Measurements from ENCODE around the gene NXF2B.
"Not testable (repeated sequence)": the region's sequence is repeated elsewhere in the genome, so short reads cannot be mapped to it uniquely, and the experiment has no call there.

Gene NXF2B, protein sequence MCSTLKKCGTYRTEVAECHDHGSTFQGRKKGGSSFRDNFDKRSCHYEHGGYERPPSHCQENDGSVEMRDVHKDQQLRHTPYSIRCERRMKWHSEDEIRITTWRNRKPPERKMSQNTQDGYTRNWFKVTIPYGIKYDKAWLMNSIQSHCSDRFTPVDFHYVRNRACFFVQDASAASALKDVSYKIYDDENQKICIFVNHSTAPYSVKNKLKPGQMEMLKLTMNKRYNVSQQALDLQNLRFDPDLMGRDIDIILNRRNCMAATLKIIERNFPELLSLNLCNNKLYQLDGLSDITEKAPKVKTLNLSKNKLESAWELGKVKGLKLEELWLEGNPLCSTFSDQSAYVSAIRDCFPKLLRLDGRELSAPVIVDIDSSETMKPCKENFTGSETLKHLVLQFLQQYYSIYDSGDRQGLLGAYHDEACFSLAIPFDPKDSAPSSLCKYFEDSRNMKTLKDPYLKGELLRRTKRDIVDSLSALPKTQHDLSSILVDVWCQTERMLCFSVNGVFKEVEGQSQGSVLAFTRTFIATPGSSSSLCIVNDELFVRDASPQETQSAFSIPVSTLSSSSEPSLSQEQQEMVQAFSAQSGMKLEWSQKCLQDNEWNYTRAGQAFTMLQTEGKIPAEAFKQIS

DNA sequence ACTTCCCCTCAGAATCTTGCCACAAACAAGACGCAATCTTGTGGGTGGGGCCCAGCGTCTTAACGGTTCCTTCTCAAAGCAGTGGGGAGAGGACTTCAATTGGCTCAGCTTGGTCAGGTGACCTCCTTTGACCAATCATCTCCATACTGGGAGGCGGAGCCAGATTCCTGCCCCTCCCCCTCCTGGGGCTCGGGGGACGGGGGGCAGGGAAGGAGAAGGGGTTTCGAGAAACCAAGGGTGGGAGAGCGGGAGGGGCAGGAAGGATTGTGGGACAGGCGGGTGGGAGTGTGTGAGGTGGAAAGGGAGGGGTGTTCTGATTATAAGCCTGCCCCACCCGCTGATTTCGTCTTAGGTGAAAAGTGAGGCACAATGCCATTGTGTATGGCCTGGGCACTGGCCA is at the start of gene NXF2B:
Gene NXF2B, minus strand, starts transcription at position 101 of the 400 bp plus-strand sequence. CDS start 59,972 bp downstream, outside the sequence.
- DNase-seq, result not testable (repeated sequence)

DNA sequence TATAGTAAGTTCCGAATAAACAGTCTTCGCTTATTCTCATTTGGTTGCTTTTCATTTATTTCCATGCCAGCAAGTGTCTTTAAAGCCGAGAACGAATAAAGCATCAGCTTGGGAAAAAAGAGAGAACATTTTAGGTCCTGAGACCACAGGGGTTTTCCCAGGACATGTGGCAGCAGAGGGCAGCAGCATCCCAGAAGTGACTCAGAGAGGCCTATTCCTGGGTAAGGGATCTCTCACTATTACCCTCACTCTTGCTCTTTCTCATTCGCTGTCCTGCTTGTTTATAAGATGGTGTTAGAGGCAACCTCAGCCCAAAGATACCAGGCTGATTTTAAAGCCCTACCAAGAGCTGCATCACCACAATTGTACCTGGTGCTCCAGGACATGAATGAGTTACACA is 39.0 kb upstream of the NXF2B start:
- not testable (repeated sequence) for DNase-seq

- not testable (repeated sequence) for DNase-seq
Observed at GRCh38 chrX:102471762-102472220, 32.0 kb upstream of the NXF2B start, which contains the start of gene TCP11X2. Gene TCP11X2, minus strand, starts transcription at chrX:102471812.

DNA sequence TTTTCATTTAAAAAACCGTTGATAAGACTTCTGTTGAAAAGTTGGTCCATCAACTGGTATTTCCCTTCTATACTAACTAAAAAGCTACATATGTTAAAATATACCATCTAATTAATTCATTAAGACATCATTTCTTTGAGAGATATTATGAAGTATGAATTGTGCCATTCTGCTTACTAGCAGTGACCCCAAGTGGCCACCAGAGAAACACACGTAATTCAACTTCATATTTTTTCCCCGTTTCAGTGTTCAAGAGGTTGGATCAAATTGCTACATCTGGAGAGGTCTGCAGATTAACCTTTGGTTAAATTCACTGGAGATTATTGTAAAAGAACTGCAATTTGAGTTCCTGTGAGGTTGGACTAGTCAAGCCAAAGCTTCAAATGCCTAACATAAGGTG is 30.4 kb upstream of the NXF2B start:
- DNase-seq, result not testable (repeated sequence)

DNA sequence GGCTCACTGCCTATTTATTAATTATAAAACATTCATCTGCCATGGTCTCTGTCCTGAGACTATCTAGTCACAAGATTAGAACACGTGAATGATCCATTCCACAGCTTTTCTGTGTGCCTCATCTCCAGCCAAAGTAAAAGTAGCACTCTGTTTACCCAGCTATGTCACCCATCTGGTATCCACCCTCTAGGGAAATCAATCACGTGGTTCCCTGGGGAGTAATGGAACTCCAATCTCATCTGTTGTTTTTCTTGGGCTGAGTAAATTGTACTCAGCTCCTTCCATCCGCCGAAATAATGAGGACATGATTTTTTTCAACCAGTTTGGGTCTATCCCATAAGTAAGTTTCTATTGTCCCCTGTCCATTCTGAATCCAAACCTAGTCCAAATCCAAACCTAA is 18.8 kb upstream of the NXF2B start:
- not testable (repeated sequence) for DNase-seq

GRCh38 chrX:102414493-102414892 is 25.3 kb downstream of the NXF2B start:
- DNase-seq, result not testable (repeated sequence)

DNA sequence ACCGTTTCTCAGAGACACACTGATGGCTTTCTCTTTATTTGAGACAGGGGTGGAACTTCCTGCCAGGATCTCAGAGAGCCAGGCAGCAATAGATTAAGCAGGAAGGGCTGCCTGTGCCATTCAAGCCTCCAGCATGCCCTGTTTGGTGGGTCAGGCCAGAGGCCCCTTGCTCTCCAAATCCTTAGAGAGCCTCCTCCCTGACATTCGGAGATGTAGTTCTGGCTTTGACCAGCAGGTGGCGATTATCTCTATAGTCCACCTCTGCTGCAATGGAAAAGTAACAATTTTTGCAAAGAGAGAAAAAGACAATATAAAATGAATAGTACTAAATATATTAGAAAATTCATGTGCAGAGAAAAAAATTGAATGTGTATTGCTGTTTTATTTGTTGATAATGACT is 93.9 kb downstream of the NXF2B start:
- DNase-seq, result peak; percentile 42

DNA sequence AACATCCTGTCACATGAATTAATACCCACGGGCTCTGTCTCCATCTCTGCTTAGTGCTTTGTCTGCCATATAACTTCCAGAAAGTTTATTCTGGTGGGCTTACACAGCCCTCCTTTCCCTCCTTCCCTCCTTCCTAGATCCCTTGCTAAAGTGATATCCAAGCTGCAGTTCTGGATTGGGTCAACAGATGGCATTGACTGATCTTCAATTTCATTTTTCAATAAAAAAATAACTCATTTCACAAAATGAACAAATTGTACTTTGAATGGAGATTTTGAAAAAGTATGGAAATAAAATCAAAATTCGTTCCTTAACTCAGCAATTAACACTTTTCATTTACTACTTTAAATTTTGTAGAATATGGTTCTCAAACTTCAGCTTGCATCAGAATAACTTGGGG is 97.9 kb downstream of the NXF2B start:
- no peak for DNase-seq

- DNase-seq, result peak; percentile 5
Observed at GRCh38 chrX:102339312-102340298, 100.2 kb downstream of the NXF2B start.

- DNase-seq, result no peak
Observed at GRCh38 chrX:102338162-102338561, 101.6 kb downstream of the NXF2B start.

Data from stimulated activated CD4-positive, alpha-beta T cell treated with anti-CD3 and anti-CD28 coated beads, Interleukin-1b, Interleukin-23, amount 100 ng/mL, for 48 hours (primary cell).